Body of pancreas (tissue), 4 donors: ENCODE data around the gene PPP4R3B.

Experiments
- CTCF ChIP-seq, 7 experiments: fragments of 450-650 bp in 4 of 7; fragments of 200-600 bp in 3 of 7; sonication (generic) in 3 of 7; IDR thresholded peaks; one replicate each; pipeline ENCODE4 v1.5.1; 2016 to 2019; ENCODE audit warnings: antibody characterized with exemption in 7 of 7
- POLR2A ChIP-seq, 3 donors: fragments of 450-650 bp; IDR thresholded peaks; one replicate each; pipeline ENCODE4 v1.6.1; 2016; ENCODE audit warnings: antibody characterized with exemption in 3 of 3, mild to moderate bottlenecking in 2 of 3

GRCh38 chr2:55500025-55500424 is 117.4 kb downstream of the PPP4R3B start:
- TF ChIP-seq CTCF (IDR thresholded peaks at IDR 0.05) (no peak), POLR2A (IDR thresholded peaks at IDR 0.05) (no peak)
